Memory B cell (primary cell): ENCODE data around the gene HCN4.

Experiments
- ATAC-seq: fragments of 150-1000 bp; cut with Tn5 transposase; 2 replicates; pipeline ENCODE4 v1.10.0; 2021; ENCODE audit warnings: low read depth, mild to moderate bottlenecking, moderate library complexity
- DNase-seq, 2 donors: peaks; one replicate each; pipeline ENCODE4 v3.0.0; 2022; ENCODE audit warnings: low spot score in 2 of 2
- H3K27ac Mint-ChIP-seq: one replicate; pipeline ENCODE4 v1.8.0; 2022; ENCODE audit warnings: mild to moderate bottlenecking, moderate library complexity, mixed read lengths
- H3K27me3 Mint-ChIP-seq: one replicate; pipeline ENCODE4 v1.8.0; 2022; ENCODE audit warnings: mixed read lengths
- H3K36me3 Mint-ChIP-seq: one replicate; pipeline ENCODE4 v1.8.0; 2022; ENCODE audit warnings: mild to moderate bottlenecking, mixed read lengths
- H3K4me1 Mint-ChIP-seq: one replicate; pipeline ENCODE4 v1.8.0; 2022; ENCODE audit warnings: mixed read lengths
- H3K4me3 Mint-ChIP-seq: one replicate; pipeline ENCODE4 v1.8.0; 2022; ENCODE audit warnings: mild to moderate bottlenecking, moderate library complexity, mixed read lengths
- H3K9me3 Mint-ChIP-seq: one replicate; pipeline ENCODE4 v1.8.0; 2022; ENCODE audit warnings: mixed read lengths

Gene HCN4

GRCh38 chr15:73331991-73332925 is 36.5 kb downstream of the HCN4 start:
- H3K36me3 Mint-ChIP-seq = no peaks in the 10 kb centered on the region
- no peak for DNase-seq
- no peaks in the 10 kb centered on the region for H3K9me3 Mint-ChIP-seq
- no peaks in the 10 kb centered on the region for H3K4me1 Mint-ChIP-seq
- no peak overlapping the region for H3K4me3 Mint-ChIP-seq
- H3K27ac Mint-ChIP-seq = no peak overlapping the region
- H3K27me3 Mint-ChIP-seq = peaks cover 9% of the 10 kb centered on the region
- no peak for ATAC-seq

- H3K27me3 Mint-ChIP-seq = peaks cover 9% of the 10 kb centered on the region
- no peaks in the 10 kb centered on the region for H3K36me3 Mint-ChIP-seq
- no peaks in the 10 kb centered on the region for H3K9me3 Mint-ChIP-seq
- no peaks in the 10 kb centered on the region for H3K4me1 Mint-ChIP-seq
- DNase-seq (no peak), ATAC-seq (no peak)
- no peak overlapping the region for H3K27ac Mint-ChIP-seq
- H3K4me3 Mint-ChIP-seq = no peak overlapping the region
These were observed 37.3 kb downstream of the HCN4 start for GRCh38 chr15:73331501-73331900.

DNA sequence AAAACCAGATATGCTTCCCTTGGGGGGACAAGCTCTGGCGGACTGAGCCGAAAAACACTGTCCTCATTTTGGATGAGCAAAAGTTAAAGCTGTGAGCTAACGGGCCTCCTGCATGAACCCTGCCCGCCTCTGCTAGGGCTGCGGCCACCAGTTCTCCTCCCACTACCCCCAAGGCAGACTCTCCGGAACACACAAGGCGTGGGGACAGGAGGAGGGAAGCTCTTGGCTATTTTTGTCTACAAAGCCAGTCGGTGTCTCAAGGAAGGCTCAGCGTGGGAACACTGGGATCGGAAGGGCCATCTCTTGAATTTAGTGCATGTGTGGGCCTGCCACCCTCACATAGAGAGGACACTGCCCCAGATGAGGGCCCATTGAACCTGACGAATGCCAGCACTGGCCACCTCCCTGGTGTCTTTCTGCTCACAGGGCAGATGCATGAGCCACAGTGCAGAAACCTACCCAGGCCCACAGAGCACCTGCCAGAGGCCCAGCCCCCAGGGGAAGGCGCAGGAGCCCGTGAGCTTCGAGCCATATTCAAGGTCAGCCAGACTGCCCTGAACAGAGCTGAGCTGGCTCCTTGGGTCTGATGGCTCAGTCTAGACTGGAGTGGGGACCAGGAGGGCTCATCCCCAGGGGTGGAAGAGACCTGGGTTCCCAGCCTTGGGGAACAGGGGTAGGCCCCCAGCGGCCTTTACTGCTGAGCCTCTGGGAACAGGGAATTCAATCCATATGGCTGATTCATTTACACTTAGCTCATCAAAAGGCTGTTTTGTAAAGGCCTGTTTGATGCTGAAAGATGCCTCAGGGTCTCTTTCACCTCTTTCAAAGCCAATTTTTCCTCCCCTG is 38.3 kb downstream of the HCN4 start:
- Mint-ChIP-seq H3K9me3 (no peaks in the 10 kb centered on the region), H3K27ac (no peak overlapping the region), H3K4me1 (no peaks in the 10 kb centered on the region), H3K4me3 (no peak overlapping the region), H3K27me3 (peaks cover 9% of the 10 kb centered on the region), H3K36me3 (no peaks in the 10 kb centered on the region)
- ATAC-seq (no peak), DNase-seq (no peak)

DNA sequence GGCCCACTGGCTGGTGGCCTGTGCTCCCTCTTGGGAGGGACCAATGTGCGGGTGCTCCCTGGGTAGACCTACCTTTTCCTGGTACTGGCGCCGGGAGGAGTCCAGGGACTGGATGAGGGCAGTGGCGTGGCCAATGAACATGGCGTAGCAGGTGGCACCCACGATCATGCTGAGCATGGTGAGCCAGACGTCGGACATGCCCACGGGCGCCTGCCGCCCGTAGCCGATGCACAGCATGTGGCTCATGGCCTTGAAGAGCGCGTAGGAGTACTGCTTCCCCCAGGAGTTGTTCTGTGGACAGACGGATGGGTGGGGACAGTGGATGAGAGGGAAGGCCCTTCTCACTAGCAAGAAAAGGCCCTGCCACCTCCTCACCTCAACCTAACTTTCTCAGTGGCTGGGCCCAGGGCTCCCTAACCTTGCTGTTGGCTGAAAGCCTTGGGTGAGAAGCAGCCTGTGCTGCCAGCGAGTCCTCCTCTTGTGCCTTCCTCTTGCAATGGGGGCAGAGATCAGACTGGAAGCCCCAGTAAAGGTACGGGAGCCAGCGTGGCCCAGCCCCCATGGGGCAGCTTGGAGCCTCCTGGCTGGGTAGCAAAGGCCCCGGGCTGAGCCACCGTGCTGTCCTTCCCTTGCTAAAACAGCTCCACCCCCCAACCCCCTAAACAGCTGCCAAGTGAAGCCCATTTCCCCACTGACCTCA is 39.1 kb downstream of the HCN4 start:
- no peaks in the 10 kb centered on the region for H3K9me3 Mint-ChIP-seq
- ATAC-seq (no peak), DNase-seq (no peak)
- peaks cover 7% of the 10 kb centered on the region for H3K27me3 Mint-ChIP-seq
- H3K4me3 Mint-ChIP-seq = no peak overlapping the region
- H3K4me1 Mint-ChIP-seq = no peaks in the 10 kb centered on the region
- no peaks in the 10 kb centered on the region for H3K36me3 Mint-ChIP-seq
- H3K27ac Mint-ChIP-seq = no peak overlapping the region

DNA sequence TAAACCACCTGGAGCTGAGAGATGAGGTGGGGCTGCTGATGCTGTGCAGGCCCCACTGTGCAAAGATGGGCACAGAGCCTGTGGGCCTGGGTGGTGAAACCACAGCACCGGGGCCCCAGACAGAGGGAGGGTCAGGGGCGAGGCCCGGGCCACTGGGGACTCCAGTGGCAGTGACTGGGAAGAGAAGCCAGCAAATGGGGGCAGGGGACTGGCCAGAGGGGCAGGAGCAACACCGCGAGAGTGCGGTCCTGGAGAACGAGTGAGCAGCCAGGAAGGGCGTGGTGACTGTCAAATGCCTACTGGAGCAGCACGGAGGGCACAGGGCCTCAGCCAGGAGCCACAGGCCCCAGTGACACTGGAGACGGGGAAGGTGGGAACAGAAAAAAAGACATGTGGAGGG is 39.8 kb downstream of the HCN4 start:
- no peak overlapping the region for H3K4me3 Mint-ChIP-seq
- H3K27me3 Mint-ChIP-seq = peaks cover 6% of the 10 kb centered on the region
- no peaks in the 10 kb centered on the region for H3K36me3 Mint-ChIP-seq
- H3K27ac Mint-ChIP-seq = no peak overlapping the region
- no peaks in the 10 kb centered on the region for H3K9me3 Mint-ChIP-seq
- no peaks in the 10 kb centered on the region for H3K4me1 Mint-ChIP-seq
- ATAC-seq (no peak), DNase-seq (no peak)

GRCh38 chr15:73328149-73328820 is 40.5 kb downstream of the HCN4 start:
- Mint-ChIP-seq H3K9me3 (no peaks in the 10 kb centered on the region), H3K4me1 (no peaks in the 10 kb centered on the region)

DNA sequence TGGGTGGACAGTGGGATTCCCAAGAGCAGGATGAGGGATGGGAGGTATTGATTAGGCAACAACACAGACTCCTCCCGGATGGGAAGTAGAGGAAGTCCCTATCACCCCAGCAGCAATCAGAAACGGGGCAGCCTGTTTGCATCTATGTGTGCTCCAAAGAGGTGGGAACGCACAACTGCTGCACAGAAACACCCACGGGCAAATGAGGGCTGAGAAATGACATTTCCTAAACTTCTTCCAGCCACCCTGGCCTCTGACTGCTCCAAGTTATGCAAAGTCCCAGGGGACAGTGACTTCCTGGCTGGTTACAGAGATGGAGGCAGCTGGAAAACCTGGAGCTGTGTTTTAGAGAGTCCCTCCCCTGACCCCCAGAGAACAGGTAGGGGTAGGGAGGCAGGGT is 42.6 kb downstream of the HCN4 start:
- Mint-ChIP-seq H3K4me1 (no peaks in the 10 kb centered on the region), H3K4me3 (no peak overlapping the region), H3K27ac (no peak overlapping the region), H3K27me3 (peaks cover 7% of the 10 kb centered on the region), H3K9me3 (no peaks in the 10 kb centered on the region), H3K36me3 (no peaks in the 10 kb centered on the region)
- ATAC-seq (no peak), DNase-seq (no peak)

More at GRCh38 chr15:73328149-73328820, 40.5 kb downstream of the HCN4 start:
- Mint-ChIP-seq H3K27me3 (peaks cover 6% of the 10 kb centered on the region), H3K4me3 (no peak overlapping the region), H3K36me3 (no peaks in the 10 kb centered on the region), H3K27ac (no peak overlapping the region)
- DNase-seq (no peak), ATAC-seq (no peak)

DNA sequence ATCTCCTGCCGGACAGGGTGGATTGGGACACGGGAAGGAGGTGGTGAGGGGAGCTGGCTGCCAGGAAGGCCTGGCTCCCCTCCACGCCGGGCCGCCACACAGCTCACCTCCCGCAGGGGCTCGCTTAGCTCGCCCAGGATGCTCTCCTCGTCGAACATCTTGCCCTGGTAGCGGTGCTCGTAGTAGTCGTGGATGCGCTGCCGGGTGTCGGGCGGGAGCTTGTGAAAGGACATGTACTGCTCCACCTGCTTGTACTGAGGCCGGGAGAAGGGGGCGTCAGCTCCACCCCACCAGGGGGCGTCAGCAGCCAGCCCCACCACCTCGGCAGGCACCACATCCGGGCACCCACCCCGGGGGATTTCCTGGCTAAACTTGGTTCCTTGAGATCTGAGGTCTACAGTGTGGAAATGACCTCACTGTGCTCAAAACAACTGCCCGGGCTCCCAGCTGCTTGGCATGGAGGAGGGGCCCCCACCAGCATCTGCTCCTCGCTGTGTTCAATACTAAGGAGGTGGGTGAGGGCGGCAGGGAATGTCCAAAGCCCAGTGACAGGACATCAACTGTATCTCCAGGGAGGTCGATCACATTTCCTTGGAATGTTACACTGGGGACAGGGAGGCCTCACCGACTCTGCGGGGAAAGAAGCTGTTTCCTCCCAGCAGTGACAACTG is 43.4 kb downstream of the HCN4 start:
- no peak overlapping the region for H3K27ac Mint-ChIP-seq
- ATAC-seq (peak; percentile 46), DNase-seq (no peak)
- H3K4me3 Mint-ChIP-seq = no peak overlapping the region
- H3K36me3 Mint-ChIP-seq = no peaks in the 10 kb centered on the region
- H3K4me1 Mint-ChIP-seq = no peaks in the 10 kb centered on the region
- H3K27me3 Mint-ChIP-seq = peaks cover 7% of the 10 kb centered on the region
- no peaks in the 10 kb centered on the region for H3K9me3 Mint-ChIP-seq

DNA sequence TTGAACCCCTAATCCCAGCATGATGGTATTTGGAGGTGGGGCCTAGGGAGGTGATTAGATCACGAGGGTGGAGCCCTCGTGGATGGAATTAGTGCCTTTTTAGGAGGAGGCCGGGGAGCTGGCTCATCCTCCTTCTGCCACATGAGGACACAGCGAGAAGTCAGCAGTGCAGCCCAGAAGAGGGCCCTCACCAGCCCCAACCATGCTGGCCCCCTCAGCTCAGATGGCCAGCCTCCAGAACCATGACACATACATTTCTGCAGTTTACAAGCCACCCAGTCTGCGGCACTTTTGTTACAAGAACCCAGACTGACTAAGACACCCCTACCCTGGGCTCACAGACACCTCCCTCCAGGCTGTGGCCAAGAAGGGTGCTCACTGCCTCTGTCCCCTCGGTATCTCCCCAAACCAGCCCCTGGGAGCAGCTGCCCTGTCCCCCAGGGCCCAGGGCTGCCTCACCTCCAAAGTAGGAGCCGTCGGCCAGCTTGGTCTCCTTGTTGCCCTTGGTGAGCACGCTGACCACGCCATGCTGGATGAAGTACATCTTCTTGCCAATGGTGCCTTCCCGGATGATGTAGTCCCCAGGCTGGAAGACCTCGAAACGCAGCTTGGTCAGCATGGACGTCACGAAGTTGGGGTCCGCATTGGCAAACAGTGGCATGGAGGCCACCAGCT is 44.1 kb downstream of the HCN4 start:
- DNase-seq (no peak), ATAC-seq (no peak)
- Mint-ChIP-seq H3K4me1 (no peaks in the 10 kb centered on the region), H3K9me3 (no peaks in the 10 kb centered on the region), H3K27ac (no peak overlapping the region), H3K4me3 (no peak overlapping the region), H3K27me3 (peaks cover 7% of the 10 kb centered on the region), H3K36me3 (no peaks in the 10 kb centered on the region)

- peaks cover 9% of the 10 kb centered on the region for H3K27me3 Mint-ChIP-seq
These were observed 44.8 kb downstream of the HCN4 start for GRCh38 chr15:73323956-73324355.

DNA sequence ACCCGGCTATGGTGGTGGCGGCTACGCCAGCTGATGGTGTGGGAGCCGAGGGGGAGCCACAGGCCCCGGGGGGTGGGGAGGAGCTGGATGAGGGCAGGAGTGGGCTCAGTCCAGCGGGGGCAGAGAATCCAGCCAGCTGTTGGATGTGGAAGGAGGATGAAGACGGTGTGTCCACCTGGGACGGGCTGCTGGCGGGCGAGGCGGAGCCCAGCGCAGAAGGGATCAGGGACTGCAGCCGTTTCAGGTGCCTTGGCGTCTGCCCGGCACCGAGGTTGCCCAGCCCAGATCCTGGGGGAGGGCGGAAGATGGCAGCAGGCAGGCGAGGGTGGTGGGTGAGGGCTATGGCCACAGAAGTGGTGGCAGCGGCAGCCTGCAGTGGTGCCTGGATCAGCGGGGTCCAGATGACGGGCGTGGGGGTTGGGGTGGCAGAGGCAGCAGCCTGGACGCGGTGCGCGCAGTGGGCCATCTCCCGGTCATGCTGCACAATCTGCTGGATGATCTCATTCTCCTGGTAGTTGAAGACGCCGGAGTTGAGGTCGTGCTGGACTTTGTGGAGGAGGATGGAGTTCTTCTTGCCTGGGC is 45.3 kb downstream of the HCN4 start:
- Mint-ChIP-seq H3K9me3 (no peaks in the 10 kb centered on the region), H3K27ac (no peak overlapping the region), H3K27me3 (peaks cover 7% of the 10 kb centered on the region), H3K4me3 (no peak overlapping the region), H3K36me3 (no peaks in the 10 kb centered on the region), H3K4me1 (peaks cover 4% of the 10 kb centered on the region)
- ATAC-seq (no peak), DNase-seq (no peak)

More at GRCh38 chr15:73323956-73324355, 44.8 kb downstream of the HCN4 start:
- H3K27ac Mint-ChIP-seq = no peak overlapping the region
- DNase-seq = no peak
- no peaks in the 10 kb centered on the region for H3K36me3 Mint-ChIP-seq
- no peak overlapping the region for H3K4me3 Mint-ChIP-seq
- no peaks in the 10 kb centered on the region for H3K9me3 Mint-ChIP-seq
- H3K4me1 Mint-ChIP-seq = peaks cover 4% of the 10 kb centered on the region
- no peak for ATAC-seq

DNA sequence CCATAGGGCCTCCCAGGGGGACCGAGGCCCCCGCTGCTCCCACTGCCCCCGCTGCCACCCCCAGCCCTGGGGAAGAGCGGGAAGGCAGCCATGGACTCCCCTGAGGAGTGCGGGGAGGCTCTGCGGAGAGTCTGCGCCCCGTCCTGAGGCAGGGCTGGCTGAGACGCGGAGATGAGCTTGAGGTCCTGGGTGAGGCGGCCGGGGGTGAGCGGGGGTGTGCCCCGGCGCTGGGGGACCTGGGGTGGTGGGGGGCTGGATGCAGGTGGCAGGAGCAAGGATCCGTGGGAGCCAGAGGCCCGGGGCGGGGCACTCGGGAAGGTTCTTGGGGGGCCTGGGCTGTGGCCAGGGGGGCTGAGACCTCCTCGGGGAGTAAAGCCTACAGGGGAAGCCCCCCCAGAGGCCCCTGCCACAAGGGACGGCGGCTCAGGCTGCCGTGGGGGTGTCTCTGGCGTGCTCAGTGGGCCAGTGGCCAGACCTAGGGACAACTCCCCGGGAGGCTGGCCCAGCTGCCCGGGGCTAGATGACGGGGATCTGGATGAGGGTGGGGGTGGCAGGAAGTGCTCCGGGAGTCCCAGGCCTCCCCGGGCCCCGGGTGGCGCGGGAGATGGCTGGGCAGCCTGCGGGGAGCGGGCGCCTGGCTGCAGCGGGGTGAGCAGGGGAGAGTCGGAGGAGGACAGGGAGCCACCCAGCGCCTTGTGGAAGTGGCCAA is 45.9 kb downstream of the HCN4 start:
- peaks cover 10% of the 10 kb centered on the region for H3K4me1 Mint-ChIP-seq
- H3K27me3 Mint-ChIP-seq = peaks cover 5% of the 10 kb centered on the region
- ATAC-seq = no peak
- peak overlapping the region; percentile 60 for H3K27ac Mint-ChIP-seq
- no peaks in the 10 kb centered on the region for H3K9me3 Mint-ChIP-seq
- no peak for DNase-seq
- no peak overlapping the region for H3K4me3 Mint-ChIP-seq
- no peaks in the 10 kb centered on the region for H3K36me3 Mint-ChIP-seq
